ENCODE measurements around the gene ATXN1.
"Not testable (repeated sequence)": the region's sequence is repeated elsewhere in the genome, so short reads cannot be mapped to it uniquely, and the experiment has no call there.

ATXN1 gene

GRCh38 chr6:16404456-16404855 is 356.8 kb downstream of the ATXN1 start:
- peaks cover 5% of the 10 kb centered on the region for H3K9me3 Mint-ChIP-seq
- no peaks in the 10 kb centered on the region for H3K27me3 Mint-ChIP-seq
- DNase-seq (no peak), ATAC-seq (no peak)
- peaks cover 39% of the 10 kb centered on the region for H3K4me1 Mint-ChIP-seq
- no peak overlapping the region for H3K4me3 Mint-ChIP-seq
- H3K27ac Mint-ChIP-seq: no peak overlapping the region
- H3K36me3 Mint-ChIP-seq (ENCODE audit: low read depth): peaks cover 13% of the 10 kb centered on the region

GRCh38 chr6:16403831-16404230 is 357.4 kb downstream of the ATXN1 start:
- peak overlapping the region; percentile 39 for H3K27ac Mint-ChIP-seq
- ATAC-seq: no peak
- no peak for DNase-seq
- peaks cover 5% of the 10 kb centered on the region for H3K9me3 Mint-ChIP-seq
- H3K4me3 Mint-ChIP-seq: no peak overlapping the region
- H3K36me3 Mint-ChIP-seq (ENCODE audit: low read depth): peaks cover 13% of the 10 kb centered on the region
- H3K4me1 Mint-ChIP-seq: peaks cover 33% of the 10 kb centered on the region
- H3K27me3 Mint-ChIP-seq: no peaks in the 10 kb centered on the region

GRCh38 chr6:16402581-16402900 is 358.7 kb downstream of the ATXN1 start:
- peak; percentile 43 for ATAC-seq
- Mint-ChIP-seq H3K27me3 (no peaks in the 10 kb centered on the region), H3K4me3 (no peak overlapping the region), H3K4me1 (peaks cover 34% of the 10 kb centered on the region), H3K27ac (peak overlapping the region; percentile 33), H3K36me3 (ENCODE audit: low read depth) (peaks cover 13% of the 10 kb centered on the region), H3K9me3 (peaks cover 5% of the 10 kb centered on the region)
- no peak for DNase-seq

- Mint-ChIP-seq H3K27me3 (no peaks in the 10 kb centered on the region), H3K27ac (no peak overlapping the region), H3K4me1 (peaks cover 35% of the 10 kb centered on the region), H3K4me3 (no peak overlapping the region), H3K9me3 (peaks cover 5% of the 10 kb centered on the region), H3K36me3 (ENCODE audit: low read depth) (peaks cover 17% of the 10 kb centered on the region)
- no peak for DNase-seq
- no peak for ATAC-seq
Observed at GRCh38 chr6:16400248-16400760, 361.0 kb downstream of the ATXN1 start.

- ATAC-seq: no peak
- no peak overlapping the region for H3K4me3 Mint-ChIP-seq
Observed at GRCh38 chr6:16399695-16400094, 361.6 kb downstream of the ATXN1 start.

GRCh38 chr6:16399158-16399557 is 362.1 kb downstream of the ATXN1 start:
- Mint-ChIP-seq H3K27me3 (no peaks in the 10 kb centered on the region), H3K9me3 (peaks cover 5% of the 10 kb centered on the region), H3K36me3 (ENCODE audit: low read depth) (peaks cover 19% of the 10 kb centered on the region), H3K4me1 (peaks cover 28% of the 10 kb centered on the region), H3K4me3 (no peak overlapping the region), H3K27ac (no peak overlapping the region)
- no peak for DNase-seq
- ATAC-seq: no peak

More at GRCh38 chr6:16399695-16400094, 361.6 kb downstream of the ATXN1 start:
- Mint-ChIP-seq H3K36me3 (ENCODE audit: low read depth) (peaks cover 19% of the 10 kb centered on the region), H3K27ac (no peak overlapping the region), H3K9me3 (peaks cover 5% of the 10 kb centered on the region), H3K4me1 (peaks cover 32% of the 10 kb centered on the region), H3K27me3 (no peaks in the 10 kb centered on the region)
- DNase-seq: no peak

GRCh38 chr6:16398587-16398986 is 362.7 kb downstream of the ATXN1 start:
- H3K4me1 Mint-ChIP-seq: peaks cover 24% of the 10 kb centered on the region
- H3K36me3 Mint-ChIP-seq (ENCODE audit: low read depth): peaks cover 17% of the 10 kb centered on the region
- ATAC-seq (no peak), DNase-seq (no peak)
- H3K27me3 Mint-ChIP-seq: no peaks in the 10 kb centered on the region
- no peak overlapping the region for H3K27ac Mint-ChIP-seq
- peaks cover 5% of the 10 kb centered on the region for H3K9me3 Mint-ChIP-seq
- H3K4me3 Mint-ChIP-seq: no peak overlapping the region

- no peaks in the 10 kb centered on the region for H3K27me3 Mint-ChIP-seq
- peaks cover 5% of the 10 kb centered on the region for H3K9me3 Mint-ChIP-seq
- H3K4me1 Mint-ChIP-seq: peaks cover 21% of the 10 kb centered on the region
- no peak overlapping the region for H3K27ac Mint-ChIP-seq
- H3K4me3 Mint-ChIP-seq: no peak overlapping the region
- no peak for DNase-seq
- ATAC-seq: no peak
- peaks cover 16% of the 10 kb centered on the region for H3K36me3 Mint-ChIP-seq (ENCODE audit: low read depth)
Observed at GRCh38 chr6:16397623-16398022, 363.6 kb downstream of the ATXN1 start.

- Mint-ChIP-seq H3K4me3 (no peak overlapping the region), H3K27ac (no peak overlapping the region), H3K36me3 (ENCODE audit: low read depth) (peaks cover 11% of the 10 kb centered on the region), H3K9me3 (peaks cover 4% of the 10 kb centered on the region), H3K27me3 (no peaks in the 10 kb centered on the region), H3K4me1 (peaks cover 14% of the 10 kb centered on the region)
- no peak for DNase-seq
- peak; percentile 33 for ATAC-seq
Observed at GRCh38 chr6:16396497-16397319, 364.6 kb downstream of the ATXN1 start.

- H3K27me3 Mint-ChIP-seq: no peaks in the 10 kb centered on the region
- no peak for DNase-seq
Observed at GRCh38 chr6:16394632-16395031, 366.6 kb downstream of the ATXN1 start.

GRCh38 chr6:16393326-16393725 is 367.9 kb downstream of the ATXN1 start:
- no peak overlapping the region for H3K27ac Mint-ChIP-seq
- no peaks in the 10 kb centered on the region for H3K9me3 Mint-ChIP-seq
- H3K36me3 Mint-ChIP-seq (ENCODE audit: low read depth): peaks cover 5% of the 10 kb centered on the region
- H3K27me3 Mint-ChIP-seq: no peaks in the 10 kb centered on the region
- peaks cover 8% of the 10 kb centered on the region for H3K4me1 Mint-ChIP-seq
- no peak overlapping the region for H3K4me3 Mint-ChIP-seq
- no peak for DNase-seq
- no peak for ATAC-seq

More at GRCh38 chr6:16394632-16395031, 366.6 kb downstream of the ATXN1 start:
- no peaks in the 10 kb centered on the region for H3K9me3 Mint-ChIP-seq
- ATAC-seq: no peak
- H3K4me3 Mint-ChIP-seq: no peak overlapping the region
- H3K27ac Mint-ChIP-seq: no peak overlapping the region
- peaks cover 5% of the 10 kb centered on the region for H3K36me3 Mint-ChIP-seq (ENCODE audit: low read depth)
- peaks cover 8% of the 10 kb centered on the region for H3K4me1 Mint-ChIP-seq

GRCh38 chr6:16392010-16392409 is 369.2 kb downstream of the ATXN1 start:
- DNase-seq (no peak), ATAC-seq (no peak)
- H3K27ac Mint-ChIP-seq: no peak overlapping the region
- H3K4me1 Mint-ChIP-seq: peaks cover 5% of the 10 kb centered on the region
- H3K9me3 Mint-ChIP-seq: no peaks in the 10 kb centered on the region
- H3K36me3 Mint-ChIP-seq (ENCODE audit: low read depth): peaks cover 5% of the 10 kb centered on the region
- H3K27me3 Mint-ChIP-seq: no peaks in the 10 kb centered on the region
- no peak overlapping the region for H3K4me3 Mint-ChIP-seq

- Mint-ChIP-seq H3K36me3 (ENCODE audit: low read depth) (peaks cover 3% of the 10 kb centered on the region), H3K4me1 (no peaks in the 10 kb centered on the region), H3K4me3 (no peak overlapping the region), H3K27ac (no peak overlapping the region), H3K9me3 (no peaks in the 10 kb centered on the region), H3K27me3 (no peaks in the 10 kb centered on the region)
- no peak for ATAC-seq
- DNase-seq: no peak
Observed at GRCh38 chr6:16391451-16391912, 369.8 kb downstream of the ATXN1 start.

- not testable (repeated sequence) for H3K4me1 Mint-ChIP-seq; H3K27me3 Mint-ChIP-seq; H3K4me3 Mint-ChIP-seq; H3K36me3 Mint-ChIP-seq (ENCODE audit: low read depth); H3K27ac Mint-ChIP-seq; DNase-seq; ATAC-seq; H3K9me3 Mint-ChIP-seq
Observed at GRCh38 chr6:16390909-16391450, 370.3 kb downstream of the ATXN1 start.

- Mint-ChIP-seq H3K4me3 (no peak overlapping the region), H3K9me3 (no peaks in the 10 kb centered on the region), H3K36me3 (ENCODE audit: low read depth) (peaks cover 10% of the 10 kb centered on the region), H3K27ac (no peak overlapping the region), H3K4me1 (no peaks in the 10 kb centered on the region), H3K27me3 (no peaks in the 10 kb centered on the region)
- no peak for DNase-seq
- no peak for ATAC-seq
Observed at GRCh38 chr6:16389642-16390041, 371.6 kb downstream of the ATXN1 start.
